Measurements from ENCODE around the gene TNIK. TPM values are rescaled to one million over a fixed set of nuclear protein-coding genes. Genes with fewer than 3 reads are reported as not detected.

The TNIK gene
- total and polyA plus RNA-seq, 2 donors from 2014 or later = 3.6 to 48.9 TPM

DNA sequence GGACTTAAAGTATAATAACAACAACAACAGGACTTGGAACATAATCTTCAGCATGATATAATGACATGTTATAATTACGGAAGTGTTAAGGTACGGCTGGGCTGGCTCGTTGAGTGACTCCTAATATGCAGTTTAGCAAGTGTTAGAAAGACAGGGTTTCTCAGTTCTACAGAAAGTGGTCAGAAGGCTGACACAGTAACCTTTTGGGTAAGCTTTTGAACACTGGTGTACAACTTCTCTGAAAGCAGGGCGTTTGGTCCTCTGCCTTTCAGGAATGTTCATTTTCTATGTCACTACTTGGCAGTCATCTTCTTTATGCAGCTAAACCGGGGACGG is 300.4 kb downstream of the TNIK start:
- H3K4me3 ChIP-seq (ENCODE audit: low read length in 3 of 3) = no peak overlapping the region
- TF ChIP-seq, protein P1, sequence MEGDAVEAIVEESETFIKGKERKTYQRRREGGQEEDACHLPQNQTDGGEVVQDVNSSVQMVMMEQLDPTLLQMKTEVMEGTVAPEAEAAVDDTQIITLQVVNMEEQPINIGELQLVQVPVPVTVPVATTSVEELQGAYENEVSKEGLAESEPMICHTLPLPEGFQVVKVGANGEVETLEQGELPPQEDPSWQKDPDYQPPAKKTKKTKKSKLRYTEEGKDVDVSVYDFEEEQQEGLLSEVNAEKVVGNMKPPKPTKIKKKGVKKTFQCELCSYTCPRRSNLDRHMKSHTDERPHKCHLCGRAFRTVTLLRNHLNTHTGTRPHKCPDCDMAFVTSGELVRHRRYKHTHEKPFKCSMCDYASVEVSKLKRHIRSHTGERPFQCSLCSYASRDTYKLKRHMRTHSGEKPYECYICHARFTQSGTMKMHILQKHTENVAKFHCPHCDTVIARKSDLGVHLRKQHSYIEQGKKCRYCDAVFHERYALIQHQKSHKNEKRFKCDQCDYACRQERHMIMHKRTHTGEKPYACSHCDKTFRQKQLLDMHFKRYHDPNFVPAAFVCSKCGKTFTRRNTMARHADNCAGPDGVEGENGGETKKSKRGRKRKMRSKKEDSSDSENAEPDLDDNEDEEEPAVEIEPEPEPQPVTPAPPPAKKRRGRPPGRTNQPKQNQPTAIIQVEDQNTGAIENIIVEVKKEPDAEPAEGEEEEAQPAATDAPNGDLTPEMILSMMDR (IDR thresholded peaks at IDR 0.05; ENCODE audit: borderline replicate concordance, extremely low read depth, insufficient read depth) = no peak
- H3K9me3 ChIP-seq (ENCODE audit: control insufficient read depth in 2 of 3, insufficient read depth in 1 of 3, low read length in 3 of 3) = peaks cover 0 to 5% (median 0%) of the 10 kb centered on the region in 3 donors
- peaks cover 0 to 6% (median 3%) of the 10 kb centered on the region in 3 donors for H3K4me1 ChIP-seq (ENCODE audit: control insufficient read depth in 2 of 3, insufficient read depth in 2 of 3, low read depth in 1 of 3, low read length in 3 of 3)
- no peaks in the 10 kb centered on the region for H3K27me3 ChIP-seq (ENCODE audit: control insufficient read depth, insufficient read depth, low read length)
- no peak overlapping the region for H3K27ac ChIP-seq (ENCODE audit: low read depth in 2 of 2, low read length in 2 of 2)
- FAIRE-seq (no peak), DNase-seq (no peak)
- no peaks in the 10 kb centered on the region for H3K36me3 ChIP-seq (ENCODE audit: control insufficient read depth in 2 of 3, insufficient read depth in 3 of 3, low read length in 3 of 3)
- H3K9ac ChIP-seq (ENCODE audit: low read length in 3 of 3) = no peak overlapping the region
- intact Hi-C loops (cut with DNase I) = no loop called here

DNA sequence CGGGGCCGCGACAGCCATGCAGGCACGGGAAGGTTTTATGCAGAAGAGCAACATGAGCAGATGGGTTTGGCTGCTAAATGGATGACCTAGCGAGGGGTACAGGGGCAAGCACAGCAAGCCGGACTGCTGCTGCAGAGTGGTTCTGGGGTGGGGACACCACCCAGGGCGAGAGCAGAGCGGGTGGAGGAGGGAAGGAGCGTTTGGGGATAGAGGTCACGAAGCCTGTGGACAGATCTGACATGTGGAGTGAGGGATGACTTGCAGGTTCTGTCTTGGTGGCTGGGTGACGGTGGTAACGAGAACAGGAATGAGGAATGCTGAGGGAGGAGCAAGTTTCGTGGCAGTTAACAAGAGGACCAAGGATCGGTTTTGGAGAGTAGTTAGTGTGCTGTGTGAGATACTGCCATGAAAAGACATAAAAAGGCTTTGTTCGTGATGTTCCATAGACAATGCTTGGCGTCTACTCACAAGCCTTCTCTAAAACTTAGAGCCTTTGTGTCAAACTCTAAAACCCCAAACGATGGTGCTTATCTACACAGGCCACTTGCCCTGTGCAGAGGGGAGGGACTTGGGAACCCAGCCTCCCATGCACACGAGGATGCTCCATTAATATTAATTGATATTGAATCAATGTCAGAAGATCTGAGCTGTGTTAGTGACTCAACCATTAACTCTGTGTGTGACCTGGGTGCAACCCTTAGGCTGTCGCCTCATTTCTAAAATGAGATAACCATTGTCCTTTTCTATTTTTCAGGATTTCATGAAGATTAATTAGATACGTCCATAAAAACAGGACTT is 301.0 kb downstream of the TNIK start:
- peaks cover 0 to 5% (median 0%) of the 10 kb centered on the region in 3 donors for H3K9me3 ChIP-seq (ENCODE audit: control insufficient read depth in 2 of 3, insufficient read depth in 1 of 3, low read length in 3 of 3)
- H3K27ac ChIP-seq (ENCODE audit: low read depth in 2 of 2, low read length in 2 of 2) = no peak overlapping the region
- peaks cover 0 to 6% (median 3%) of the 10 kb centered on the region in 3 donors for H3K4me1 ChIP-seq (ENCODE audit: control insufficient read depth in 2 of 3, insufficient read depth in 2 of 3, low read depth in 1 of 3, low read length in 3 of 3)
- FAIRE-seq (no peak), DNase-seq (no peak)
- intact Hi-C loops (cut with DNase I) = no loop called here
- TF ChIP-seq, protein P1 (IDR thresholded peaks at IDR 0.05; ENCODE audit: borderline replicate concordance, extremely low read depth, insufficient read depth) = no peak
- no peaks in the 10 kb centered on the region for H3K27me3 ChIP-seq (ENCODE audit: control insufficient read depth, insufficient read depth, low read length)
- H3K9ac ChIP-seq (ENCODE audit: low read length in 3 of 3) = no peak overlapping the region
- no peak overlapping the region for H3K4me3 ChIP-seq (ENCODE audit: low read length in 3 of 3)
- no peaks in the 10 kb centered on the region for H3K36me3 ChIP-seq (ENCODE audit: control insufficient read depth in 2 of 3, insufficient read depth in 3 of 3, low read length in 3 of 3)

DNA sequence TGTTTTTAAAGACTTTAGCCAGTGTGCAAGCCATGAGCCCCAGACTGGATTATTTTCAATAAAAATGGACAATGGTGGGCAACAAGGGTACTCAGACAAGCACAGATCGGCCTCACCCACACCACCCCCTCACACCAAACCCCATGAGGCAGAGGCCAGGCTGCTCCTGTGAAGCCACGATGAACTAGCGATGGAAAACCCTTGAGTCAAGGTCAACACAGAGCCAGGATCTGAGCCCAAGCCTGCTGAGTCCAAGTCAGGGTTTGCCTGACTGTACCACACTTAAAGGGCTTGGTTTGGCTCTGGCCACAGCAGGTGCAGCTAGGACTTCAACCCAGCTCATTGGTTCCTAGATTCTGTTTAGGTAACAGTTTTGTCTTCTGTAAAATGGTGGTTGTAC is 302.2 kb downstream of the TNIK start:
- H3K4me1 ChIP-seq (ENCODE audit: control insufficient read depth in 2 of 3, insufficient read depth in 2 of 3, low read depth in 1 of 3, low read length in 3 of 3) = peaks cover 0 to 6% (median 3%) of the 10 kb centered on the region in 3 donors
- H3K9me3 ChIP-seq (ENCODE audit: control insufficient read depth in 2 of 3, insufficient read depth in 1 of 3, low read length in 3 of 3) = peaks cover 0 to 2% (median 0%) of the 10 kb centered on the region in 3 donors
- H3K27ac ChIP-seq (ENCODE audit: low read depth in 2 of 2, low read length in 2 of 2) = no peak overlapping the region
- FAIRE-seq (no peak), DNase-seq (no peak)
- intact Hi-C loops (cut with DNase I) = no loop called here
- H3K36me3 ChIP-seq (ENCODE audit: control insufficient read depth in 2 of 3, insufficient read depth in 3 of 3, low read length in 3 of 3) = no peaks in the 10 kb centered on the region
- no peaks in the 10 kb centered on the region for H3K27me3 ChIP-seq (ENCODE audit: control insufficient read depth, insufficient read depth, low read length)
- no peak overlapping the region for H3K9ac ChIP-seq (ENCODE audit: low read length in 3 of 3)
- TF ChIP-seq, protein P1 (IDR thresholded peaks at IDR 0.05; ENCODE audit: borderline replicate concordance, extremely low read depth, insufficient read depth) = no peak
- H3K4me3 ChIP-seq (ENCODE audit: low read length in 3 of 3) = no peak overlapping the region

Measured in kidney (tissue), 14 donors.